Lung (tissue), 12 donors: ENCODE data around the gene FAM13A. TPM values are rescaled to one million over a fixed set of nuclear protein-coding genes. Genes with fewer than 3 reads are reported as not detected.
"Not testable (repeated sequence)": the region's sequence is repeated elsewhere in the genome, so short reads cannot be mapped to it uniquely, and the experiment has no call there.

Experiments used
- ATAC-seq: fragments of 200-7000 bp; cut with Tn5 transposase; one replicate; pipeline ENCODE4 v1.9.1; 2020; ENCODE audit warnings: moderate number of reproducible peaks; ENCODE audit not compliant: insufficient read depth, low FRiP score
- DNase-seq, 3 donors: peaks; one replicate each; pipeline ENCODE4 v3.0.0-alpha.2; 2013 to 2017
- H3K27ac ChIP-seq, 2 donors: one replicate each; pipeline ENCODE4 v1.5.1; 2013; ENCODE audit warnings: mild to moderate bottlenecking in 2 of 2, moderate library complexity in 2 of 2, control low read depth in 1 of 2, inconsistent platforms in 1 of 2, low read depth in 1 of 2, low read length in 1 of 2
- H3K27me3 ChIP-seq, 3 donors: one replicate each; pipeline ENCODE4 v1.5.1; 2013; ENCODE audit warnings: low read length in 2 of 3; ENCODE audit not compliant: control insufficient read depth in 3 of 3, insufficient read depth in 3 of 3
- H3K36me3 ChIP-seq, 4 donors: one replicate each; pipeline ENCODE4 v1.5.1; 2013; ENCODE audit warnings: low read length in 4 of 4, mild to moderate bottlenecking in 1 of 4, moderate library complexity in 1 of 4; ENCODE audit not compliant: control insufficient read depth in 4 of 4, insufficient read depth in 4 of 4
- H3K4me1 ChIP-seq, 5 donors: one replicate each; pipeline ENCODE4 v1.5.1; 2013; ENCODE audit warnings: low read length in 5 of 5, mild to moderate bottlenecking in 2 of 5, moderate library complexity in 1 of 5; ENCODE audit not compliant: control insufficient read depth in 5 of 5, insufficient read depth in 5 of 5
- H3K4me3 ChIP-seq: one replicate; pipeline ENCODE4 v1.5.1; 2013; ENCODE audit warnings: mild to moderate bottlenecking, control low read depth, moderate library complexity
- H3K9ac ChIP-seq, 2 donors: one replicate each; pipeline ENCODE4 v1.5.1; 2013; ENCODE audit warnings: low read length in 2 of 2, control low read depth in 1 of 2; ENCODE audit not compliant: insufficient read depth in 1 of 2
- H3K9me3 ChIP-seq, 4 donors: one replicate each; pipeline ENCODE4 v1.5.1; 2013; ENCODE audit warnings: low read length in 3 of 4, mild to moderate bottlenecking in 1 of 4, moderate library complexity in 1 of 4; ENCODE audit not compliant: control insufficient read depth in 4 of 4, insufficient read depth in 3 of 4
- CTCF ChIP-seq: IDR thresholded peaks from 2 replicates; pipeline ENCODE4 v1.5.1; 2012; ENCODE audit warnings: mild to moderate bottlenecking; ENCODE audit errors: control extremely low read depth, extremely low read depth
- WGBS, 2 donors: extraction: QIAGEN DNeasy Blood & Tissue Kit; methylation state at CpG; one replicate each; pipeline ENCODE4 v1.1.7; 2013; 5-methylcytosine and 5-hydroxymethylcytosine counted together
- polyA plus RNA-seq, 2 donors: library from polyadenylated mRNA; stranded (reverse); fragments of 200-250 nt; gene quantifications; one replicate each; pipeline ENCODE4 v1.2.1, GENCODE V29; 2013
- total RNA-seq, 2 donors: library from RNA; depleted of rRNA in 1 of 2; stranded (reverse); fragments of >200 nt in 1 of 2; gene quantifications; one replicate each; pipeline ENCODE4 v1.2.1, GENCODE V29; 2014 to 2021
- donor health status: control.
- donor health status: control.
- donor health status: Bipolar disorder and iron deficiency.
- donor health status: healthy.
- donor health status: DM: yes; HTN: yes; CAD: no.

The FAM13A gene
- total and polyA plus RNA-seq, 4 donors, result 9.2 to 122 (median 29.3) TPM

- H3K27me3 ChIP-seq, result no peaks in the 10 kb centered on the region
- TF ChIP-seq CTCF, result no peak
- WGBS, 2 donors, result 92 to 100% methylated on average over 1 of the region's 1 CpG
- H3K27ac ChIP-seq, result no peak overlapping the region
- H3K4me3 ChIP-seq, result no peak overlapping the region
- H3K36me3 ChIP-seq, result no peaks in the 10 kb centered on the region
- H3K9me3 ChIP-seq, result no peaks in the 10 kb centered on the region
- no peak overlapping the region for H3K9ac ChIP-seq
- no peaks in the 10 kb centered on the region for H3K4me1 ChIP-seq
- no peak for ATAC-seq
- DNase-seq, result peak in 1 of 3 donors; percentile 17
Measured at GRCh38 chr4:88891636-88892035, 165.3 kb downstream of the FAM13A start.

- WGBS, 2 donors, result 88 to 91% methylated on average over 3 of the region's 3 CpGs
- H3K4me1 ChIP-seq, ATAC-seq: not testable (repeated sequence)
Measured at GRCh38 chr4:88887409-88887808, 169.6 kb downstream of the FAM13A start.

GRCh38 chr4:88881227-88881569, 175.8 kb downstream of the FAM13A start:
- Histone ChIP-seq H3K4me3 (no peak overlapping the region), H3K9me3 (no peaks in the 10 kb centered on the region), H3K27me3 (no peaks in the 10 kb centered on the region), H3K4me1 (peaks cover 0 to 2% (median 0%) of the 10 kb centered on the region in 5 donors), H3K9ac (no peak overlapping the region), H3K27ac (no peak overlapping the region), H3K36me3 (no peaks in the 10 kb centered on the region)
- no peak for TF ChIP-seq CTCF
- ATAC-seq (no peak), DNase-seq (no peak)
- 68 to 84% methylated on average over 2 of the region's 2 CpGs for WGBS, 2 donors

More at GRCh38 chr4:88887409-88887808, 169.6 kb downstream of the FAM13A start:
- DNase-seq, H3K27ac ChIP-seq, H3K4me3 ChIP-seq, H3K36me3 ChIP-seq, H3K9ac ChIP-seq, H3K9me3 ChIP-seq, H3K27me3 ChIP-seq: not testable (repeated sequence)

GRCh38 chr4:88880501-88881226, 176.3 kb downstream of the FAM13A start:
- ATAC-seq (no peak), DNase-seq (peak in 2 of 3 donors; percentile 23 to 29)
- no peaks in the 10 kb centered on the region for H3K9me3 ChIP-seq
- WGBS, 2 donors, result 86 to 87% methylated on average over 11 of the region's 11 CpGs
- no peak overlapping the region for H3K27ac ChIP-seq
- no peak overlapping the region for H3K9ac ChIP-seq
- H3K4me3 ChIP-seq, result no peak overlapping the region
- no peaks in the 10 kb centered on the region for H3K36me3 ChIP-seq
- H3K27me3 ChIP-seq, result no peaks in the 10 kb centered on the region
- TF ChIP-seq CTCF, result no peak
- peaks cover 0 to 2% (median 0%) of the 10 kb centered on the region in 5 donors for H3K4me1 ChIP-seq
